Prostate gland (tissue), 2 donors: ENCODE data around the gene TMEM86B.

Experiments used
- CTCF ChIP-seq, 4 experiments: fragments of 200-600 bp in 2 of 4; fragments of 450-650 bp in 2 of 4; sonication (generic) in 2 of 4; IDR thresholded peaks; 1 replicate in 3 of 4; 2 replicates in 1 of 4; pipeline ENCODE4 v1.5.1; 2016 to 2019; ENCODE audit warnings: antibody characterized with exemption in 4 of 4, mild to moderate bottlenecking in 2 of 4, moderate library complexity in 2 of 4
- POLR2A ChIP-seq: fragments of 450-650 bp; IDR thresholded peaks from one replicate; pipeline ENCODE4 v1.6.1; 2016; ENCODE audit warnings: antibody characterized with exemption, mild to moderate bottlenecking
- POLR2AphosphoS5 ChIP-seq: sonication (generic); formaldehyde crosslinking; IDR thresholded peaks from one replicate; pipeline ENCODE4 v1.6.1; 2017; ENCODE audit warnings: antibody characterized with exemption

- TF ChIP-seq POLR2A (no peak), POLR2AphosphoS5 (no peak), CTCF (IDR thresholded peaks at IDR 0.05) (no peak)
These were observed 38.3 kb upstream of the TMEM86B start for GRCh38 chr19:55266840-55267239.
